ENCODE measurements around the gene ARHGEF5. TPM values are rescaled to one million over a fixed set of nuclear protein-coding genes. Genes with fewer than 3 reads are reported as not detected.

ARHGEF5 gene
- 5.6 and 8.2 TPM in 2 replicates for total RNA-seq

DNA sequence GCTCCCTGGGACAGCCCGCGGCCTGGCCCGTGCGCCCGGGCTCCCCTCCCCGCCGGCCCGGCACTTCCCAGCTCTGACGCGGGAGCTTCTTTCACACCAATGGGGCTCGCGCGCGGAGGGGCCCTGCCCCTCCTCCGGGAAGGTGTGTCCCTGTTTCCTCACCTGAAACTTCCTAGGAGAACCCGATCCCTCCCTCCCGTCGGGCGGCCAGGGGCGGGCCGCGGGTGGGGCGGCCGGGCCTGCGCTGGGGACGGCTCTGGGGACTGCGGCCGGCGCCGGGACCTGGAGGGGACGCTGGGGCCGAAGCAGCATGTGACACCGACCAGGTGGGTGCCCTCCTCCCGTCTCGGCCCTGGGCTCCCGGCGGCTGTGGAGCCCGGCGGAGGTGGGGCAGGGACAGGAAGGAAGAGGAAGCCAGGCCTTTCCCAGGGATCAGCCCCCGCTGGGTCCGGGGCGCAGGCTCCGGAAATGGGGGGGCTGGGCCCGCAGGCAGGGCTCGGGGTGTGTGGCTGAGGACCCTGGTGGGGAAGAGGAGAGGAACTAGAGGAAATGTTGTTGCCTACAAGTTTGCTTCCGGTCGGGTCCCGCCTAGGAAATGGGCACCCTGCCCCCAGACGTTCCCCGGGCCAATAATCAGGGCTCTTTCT lies at the start of gene ARHGEF5:
ARHGEF5 (plus strand) TSS at position 227 of the 647 bp plus-strand sequence. CDS start 7,268 bp downstream, outside the sequence.

GRCh38 chr7:144311872-144312469 lies 43.2 kb upstream of the ARHGEF5 start, which contains the start of gene OR2A1:
Gene OR2A1, plus strand, starts transcription at chr7:144312419. Its CDS starts 5,706 bp downstream, at chr7:144318125.

GRCh38 chr7:144403649-144404061 lies 48.5 kb downstream of the ARHGEF5 start, which contains the start of gene NOBOX:
Gene NOBOX, minus strand, starts transcription at chr7:144403693.

Other genes with a start within 250 kb of the ARHGEF5 start
- not detected in 2 replicates for gene OR2A2, start 245.8 kb upstream of the ARHGEF5 start, total RNA-seq
- gene OR2A14, start 232.2 kb upstream of the ARHGEF5 start, total RNA-seq, result not detected in 2 replicates
- gene CTAGE4, start 171.9 kb upstream of the ARHGEF5 start, total RNA-seq, result 1.0 and 2.7 TPM in 2 replicates
- gene ARHGEF35, start 159.6 kb upstream of the ARHGEF5 start, total RNA-seq, result 5.3 and 7.1 TPM in 2 replicates
- 0.22 and 0.26 TPM in 2 replicates for gene OR2A42, start 115.8 kb upstream of the ARHGEF5 start, total RNA-seq
- gene OR2A7, start 90.6 kb upstream of the ARHGEF5 start, total RNA-seq, result 1.9 and 2.6 TPM in 2 replicates
- gene CTAGE8, start 86.1 kb upstream of the ARHGEF5 start, total RNA-seq, result 0.11 and 3.1 TPM in 2 replicates
- 0.32 and 0.39 TPM in 2 replicates for gene OR2A1, start 43.0 kb upstream of the ARHGEF5 start, total RNA-seq
- gene NOBOX, start 48.3 kb downstream of the ARHGEF5 start, total RNA-seq, result not detected in 2 replicates